Upper lobe of right lung (tissue), 1 donor: Measurements from ENCODE around the gene DENND10. TPM values are rescaled to one million over a fixed set of nuclear protein-coding genes. Genes with fewer than 3 reads are reported as not detected.

Source experiments
- ATAC-seq: fragments of 200-7000 bp; cut with Tn5 transposase; one replicate; pipeline ENCODE4 v1.9.1; 2020; ENCODE audit warnings: mild to moderate bottlenecking, moderate library complexity
- DNase-seq: peaks from one replicate; pipeline ENCODE4 v3.0.0-alpha.2; 2020
- H3K27ac ChIP-seq: fragments of 200-600 bp; one replicate; pipeline ENCODE4 v1.8.0; 2022
- H3K27me3 ChIP-seq: fragments of 200-600 bp; one replicate; pipeline ENCODE4 v1.8.0; 2022; ENCODE audit warnings: mild to moderate bottlenecking
- H3K36me3 ChIP-seq: fragments of 200-600 bp; one replicate; pipeline ENCODE4 v1.8.0; 2022
- H3K4me1 ChIP-seq: fragments of 200-600 bp; one replicate; pipeline ENCODE4 v1.8.0; 2022
- H3K4me3 ChIP-seq: fragments of 200-600 bp; one replicate; pipeline ENCODE4 v1.8.0; 2022; ENCODE audit warnings: mild to moderate bottlenecking
- H3K9me3 ChIP-seq: fragments of 200-600 bp; one replicate; pipeline ENCODE4 v1.8.0; 2022
- intact Hi-C: fragments of 100-400 bp; cut with DNase I; formaldehyde crosslinking; loops from one replicate; pipeline ENCODE4 v1.11.0; 2022
- total RNA-seq: library from RNA; stranded (reverse); fragmentation: NEBNext Ultra II Directional; extraction: Animal tissue kit (Norgen Biotek cat#: 25700); gene quantifications from one replicate; pipeline ENCODE4 v1.2.1, GENCODE V29; 2021
- TF ChIP-seq, protein P1 (sequence below): fragments of 200-600 bp; IDR thresholded peaks from one replicate; pipeline ENCODE4 v1.8.0; 2022; ENCODE audit warnings: antibody characterized with exemption
- donor health status: DM: no; HTN: yes; CAD: no; lungs with severe emphysema.

Gene DENND10
- total RNA-seq, 1 donor from 2014 or later, result 27.7 TPM

DNA sequence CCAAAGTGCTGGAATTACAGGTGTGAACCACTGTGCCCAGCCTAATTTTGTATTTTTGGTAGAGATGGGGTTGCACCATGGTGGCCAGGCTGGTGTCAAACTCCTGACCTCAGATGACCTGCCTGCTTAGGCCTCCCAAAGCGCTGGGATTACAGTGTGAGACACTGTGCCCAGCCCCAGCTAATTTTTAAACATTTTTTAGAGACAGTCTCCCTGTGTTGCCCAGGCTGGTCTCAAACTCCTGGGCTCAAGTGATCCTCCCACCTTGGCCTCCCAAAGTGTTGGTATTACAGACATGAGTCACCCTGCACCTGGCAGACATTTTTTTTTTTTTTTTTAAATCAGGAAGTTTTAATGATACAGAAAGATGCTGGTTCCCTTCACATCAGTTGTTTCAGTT, 15.5 kb downstream of the DENND10 start:
- Histone ChIP-seq H3K9me3 (no peaks in the 10 kb centered on the region), H3K4me3 (no peak overlapping the region), H3K4me1 (no peaks in the 10 kb centered on the region), H3K36me3 (peaks cover 83% of the 10 kb centered on the region), H3K27me3 (no peaks in the 10 kb centered on the region), H3K27ac (no peak overlapping the region)
- TF ChIP-seq, protein P1, sequence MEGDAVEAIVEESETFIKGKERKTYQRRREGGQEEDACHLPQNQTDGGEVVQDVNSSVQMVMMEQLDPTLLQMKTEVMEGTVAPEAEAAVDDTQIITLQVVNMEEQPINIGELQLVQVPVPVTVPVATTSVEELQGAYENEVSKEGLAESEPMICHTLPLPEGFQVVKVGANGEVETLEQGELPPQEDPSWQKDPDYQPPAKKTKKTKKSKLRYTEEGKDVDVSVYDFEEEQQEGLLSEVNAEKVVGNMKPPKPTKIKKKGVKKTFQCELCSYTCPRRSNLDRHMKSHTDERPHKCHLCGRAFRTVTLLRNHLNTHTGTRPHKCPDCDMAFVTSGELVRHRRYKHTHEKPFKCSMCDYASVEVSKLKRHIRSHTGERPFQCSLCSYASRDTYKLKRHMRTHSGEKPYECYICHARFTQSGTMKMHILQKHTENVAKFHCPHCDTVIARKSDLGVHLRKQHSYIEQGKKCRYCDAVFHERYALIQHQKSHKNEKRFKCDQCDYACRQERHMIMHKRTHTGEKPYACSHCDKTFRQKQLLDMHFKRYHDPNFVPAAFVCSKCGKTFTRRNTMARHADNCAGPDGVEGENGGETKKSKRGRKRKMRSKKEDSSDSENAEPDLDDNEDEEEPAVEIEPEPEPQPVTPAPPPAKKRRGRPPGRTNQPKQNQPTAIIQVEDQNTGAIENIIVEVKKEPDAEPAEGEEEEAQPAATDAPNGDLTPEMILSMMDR, result no peak
- no peak for DNase-seq
- intact Hi-C loops, result no loop called here
- ATAC-seq, result no peak

DNA sequence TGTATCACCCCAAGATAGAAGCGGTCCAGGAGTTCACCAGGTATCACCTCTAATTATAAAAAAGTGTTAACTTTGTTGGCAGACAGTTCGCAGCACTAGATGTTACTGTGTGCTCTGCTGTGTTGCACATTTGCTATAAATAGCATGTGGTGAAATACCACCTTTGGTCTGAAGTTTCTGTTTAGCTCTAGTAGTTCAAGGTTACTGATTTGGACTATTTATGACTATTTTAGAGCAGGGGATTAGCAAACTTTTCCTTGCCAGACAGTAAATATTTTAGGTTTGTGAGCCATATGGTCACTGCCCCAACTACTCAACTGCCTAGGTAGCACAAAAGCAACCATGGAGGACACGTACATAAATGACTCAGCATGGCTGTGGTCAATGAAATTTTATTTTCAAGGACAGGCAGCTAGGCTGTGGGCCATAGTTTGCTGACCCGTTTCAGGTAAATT, 16.5 kb downstream of the DENND10 start:
- no peaks in the 10 kb centered on the region for H3K27me3 ChIP-seq
- ATAC-seq, result no peak
- H3K4me1 ChIP-seq, result no peaks in the 10 kb centered on the region
- H3K27ac ChIP-seq, result no peak overlapping the region
- H3K9me3 ChIP-seq, result no peaks in the 10 kb centered on the region
- H3K4me3 ChIP-seq, result no peak overlapping the region
- intact Hi-C loops, result no loop called here
- DNase-seq, result no peak
- H3K36me3 ChIP-seq, result peaks cover 86% of the 10 kb centered on the region
- TF ChIP-seq, protein P1, result no peak

DNA sequence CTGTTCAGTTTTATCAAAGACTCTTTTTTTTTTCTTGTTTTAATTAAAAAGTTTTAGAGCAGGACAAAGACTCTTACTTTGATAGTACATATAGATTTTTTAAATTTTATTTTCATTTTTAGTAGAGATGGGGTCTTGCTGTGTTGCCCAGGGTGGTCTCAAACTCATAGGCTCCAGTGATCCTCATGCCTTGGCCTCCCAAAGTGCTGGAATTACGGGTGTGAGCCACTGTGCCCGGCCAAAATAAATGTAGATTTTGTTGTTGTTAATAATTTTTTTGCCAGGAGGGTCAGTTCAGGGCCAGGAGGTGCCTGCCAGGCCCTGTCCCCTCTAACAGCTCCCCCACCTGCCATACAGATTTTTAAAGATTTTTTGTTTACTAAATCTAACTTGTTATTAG, 17.0 kb downstream of the DENND10 start:
- ATAC-seq, result no peak
- H3K4me3 ChIP-seq, result no peak overlapping the region
- no peaks in the 10 kb centered on the region for H3K27me3 ChIP-seq
- peaks cover 90% of the 10 kb centered on the region for H3K36me3 ChIP-seq
- H3K4me1 ChIP-seq, result no peaks in the 10 kb centered on the region
- TF ChIP-seq, protein P1, result no peak
- no peak for DNase-seq
- H3K27ac ChIP-seq, result no peak overlapping the region
- H3K9me3 ChIP-seq, result no peaks in the 10 kb centered on the region
- intact Hi-C loops, result no loop called here

DNA sequence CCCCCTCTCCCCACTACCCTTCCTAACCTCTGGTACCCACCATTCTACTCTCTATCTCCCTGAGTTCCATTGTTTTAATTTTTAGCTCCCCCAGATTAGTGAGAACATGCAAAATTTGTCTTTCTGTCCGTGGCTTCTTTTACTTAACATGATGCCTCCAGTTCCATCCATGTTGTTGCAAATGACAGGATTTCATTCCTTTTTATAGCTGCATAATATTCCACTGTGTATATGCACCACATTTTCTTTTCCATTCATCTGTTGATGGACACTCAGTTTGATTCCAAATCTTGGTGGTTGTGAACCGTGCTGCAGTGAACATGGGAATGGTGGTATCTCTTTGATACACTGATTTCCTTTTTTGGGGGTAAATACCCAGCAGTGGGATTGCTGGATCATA, 22.0 kb downstream of the DENND10 start:
- no peaks in the 10 kb centered on the region for H3K27me3 ChIP-seq
- H3K4me1 ChIP-seq, result peaks cover 2% of the 10 kb centered on the region
- no peaks in the 10 kb centered on the region for H3K9me3 ChIP-seq
- peaks cover 67% of the 10 kb centered on the region for H3K36me3 ChIP-seq
- intact Hi-C loops, result no loop called here
- no peak for ATAC-seq
- H3K27ac ChIP-seq, result no peak overlapping the region
- no peak for DNase-seq
- H3K4me3 ChIP-seq, result no peak overlapping the region
- TF ChIP-seq, protein P1, result no peak

DNA sequence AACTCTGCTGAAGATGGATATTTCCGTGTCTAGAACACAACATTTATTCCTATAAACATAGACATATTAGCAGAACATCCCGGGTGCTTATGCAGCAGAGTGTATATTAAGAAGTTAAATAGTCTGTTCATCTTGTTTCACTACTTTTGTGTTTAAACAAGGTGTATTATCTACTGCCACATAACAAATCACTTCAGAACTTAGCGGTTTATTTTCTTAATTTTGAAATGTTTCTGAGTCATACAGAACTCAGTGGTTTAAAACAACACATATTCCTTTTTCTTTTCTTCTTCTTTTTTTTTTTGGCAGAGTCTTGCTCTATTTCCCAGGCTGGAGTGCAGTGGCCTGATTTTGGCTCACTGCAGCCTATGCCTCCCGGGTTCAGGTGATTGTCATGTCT, 25.8 kb downstream of the DENND10 start:
- TF ChIP-seq, protein P1, result no peak
- no peaks in the 10 kb centered on the region for H3K27me3 ChIP-seq
- intact Hi-C loops, result no loop called here
- ATAC-seq (no peak), DNase-seq (no peak)
- H3K36me3 ChIP-seq, result peaks cover 45% of the 10 kb centered on the region
- H3K27ac ChIP-seq, result peak overlapping the region; percentile 80
- H3K9me3 ChIP-seq, result no peaks in the 10 kb centered on the region
- peaks cover 15% of the 10 kb centered on the region for H3K4me1 ChIP-seq
- no peak overlapping the region for H3K4me3 ChIP-seq
